NCI-H460 (cell line): Measurements from ENCODE around the gene C1orf35. TPM values are rescaled to one million over a fixed set of nuclear protein-coding genes. Genes with fewer than 3 reads are reported as not detected.

Source experiments
- DNase-seq: peaks from one replicate; pipeline ENCODE4 v3.0.0-alpha.2; 2016; ENCODE audit warnings: low read depth; ENCODE audit errors: extremely low read depth
- total RNA-seq: library from RNA; depleted of rRNA; stranded (reverse); fragments of >200 nt; shearing (Covaris generic); gene quantifications from 2 replicates; pipeline ENCODE4 v1.2.3, GENCODE V29; 2014

Gene C1orf35
- total RNA-seq, 1 experiment from 2014 or later = 23.8 TPM

GRCh38 chr1:228095938-228096337, 7.2 kb downstream of the C1orf35 start:
- DNase-seq = no peak

- DNase-seq = no peak
Measured at GRCh38 chr1:228095161-228095560, 8.0 kb downstream of the C1orf35 start.

GRCh38 chr1:228094432-228095016, 8.6 kb downstream of the C1orf35 start:
- DNase-seq = no peak

- DNase-seq = no peak
Measured at GRCh38 chr1:228093050-228093906, 9.8 kb downstream of the C1orf35 start.

- DNase-seq = no peak
Measured at GRCh38 chr1:228092342-228093049, 10.6 kb downstream of the C1orf35 start.

GRCh38 chr1:228091084-228091483, 12.0 kb downstream of the C1orf35 start:
- no peak for DNase-seq

- DNase-seq = no peak
Measured at GRCh38 chr1:228090613-228091081, 12.5 kb downstream of the C1orf35 start.

GRCh38 chr1:228089519-228090380, 13.4 kb downstream of the C1orf35 start:
- no peak for DNase-seq

GRCh38 chr1:228088586-228089498, 14.3 kb downstream of the C1orf35 start:
- DNase-seq = no peak

GRCh38 chr1:228087771-228088251, 15.3 kb downstream of the C1orf35 start:
- DNase-seq = no peak

- no peak for DNase-seq
Measured at GRCh38 chr1:228085287-228085951, 17.7 kb downstream of the C1orf35 start.

- no peak for DNase-seq
Measured at GRCh38 chr1:228084797-228085196, 18.3 kb downstream of the C1orf35 start.

- DNase-seq = no peak
Measured at GRCh38 chr1:228084325-228084724, 18.8 kb downstream of the C1orf35 start.

GRCh38 chr1:228083871-228084278, 19.2 kb downstream of the C1orf35 start:
- no peak for DNase-seq

GRCh38 chr1:228082918-228083870, 19.9 kb downstream of the C1orf35 start:
- no peak for DNase-seq

- DNase-seq = peak; percentile 97
Measured at GRCh38 chr1:228082214-228082917, 20.8 kb downstream of the C1orf35 start, which contains the start of gene ARF1. Gene ARF1 (plus strand): TSS chr1:228082708. CDS start chr1:228097115, 14,407 bp downstream.
